SK-N-SH treated with all-trans-retinoic acid at 6 μM for 48 hours (cell line): Measurements from ENCODE around the gene YEATS2.

Experiments used
- ARNTL ChIP-seq: fragments of 450-650 bp; formaldehyde crosslinking; IDR thresholded peaks from 2 replicates; pipeline ENCODE4 v1.5.0; 2020; ENCODE audit warnings: low read depth, mild to moderate bottlenecking, moderate library complexity, borderline replicate concordance
- PPARA ChIP-seq: fragments of 250-450 bp; sonication (Bioruptor Pico); IDR thresholded peaks from 2 replicates; pipeline ENCODE4 v1.5.0; 2020; ENCODE audit warnings: mild to moderate bottlenecking, borderline replicate concordance
- TSHZ2 ChIP-seq: fragments of 250-450 bp; sonication (Bioruptor Pico); IDR thresholded peaks from 2 replicates; pipeline ENCODE4 v1.5.0; 2020; ENCODE audit warnings: mild to moderate bottlenecking, moderate library complexity
- ZC3H10 ChIP-seq: fragments of 250-450 bp; sonication (Bioruptor Pico); IDR thresholded peaks from 2 replicates; pipeline ENCODE4 v1.5.1; 2021; ENCODE audit warnings: mild to moderate bottlenecking, moderate library complexity

GRCh38 chr3:183699238-183699947, 1.8 kb downstream of the YEATS2 start:
- no peak for TF ChIP-seq ARNTL
- no peak for TF ChIP-seq ZC3H10
- no peak for TF ChIP-seq TSHZ2
- no peak for TF ChIP-seq PPARA (CRISPR knock-in tag)
